Mesodermal cell (in vitro differentiated cells): Measurements from ENCODE around the gene NDUFA5.

Experiments
- H3K27ac ChIP-seq: 2 replicates; pipeline ENCODE4 v1.7.0; 2013; ENCODE audit warnings: mild to moderate bottlenecking, low read depth, low read length, moderate library complexity; ENCODE audit not compliant: severe bottlenecking
- H3K36me3 ChIP-seq: 2 replicates; pipeline ENCODE4 v1.7.1; 2013; ENCODE audit warnings: mild to moderate bottlenecking, low read length, moderate library complexity; ENCODE audit not compliant: control insufficient read depth, insufficient read depth
- H3K4me1 ChIP-seq: one replicate; pipeline ENCODE4 v1.7.1; 2013; ENCODE audit warnings: mild to moderate bottlenecking, low read length; ENCODE audit not compliant: insufficient read depth, control insufficient read depth, poor library complexity, severe bottlenecking
- H3K4me3 ChIP-seq: 2 replicates; pipeline ENCODE4 v1.7.0; 2013; ENCODE audit warnings: low read length, control low read depth, mild to moderate bottlenecking; ENCODE audit not compliant: insufficient read depth, poor library complexity, severe bottlenecking; ENCODE audit errors: extremely low read depth
- H3K9me3 ChIP-seq: 2 replicates; pipeline ENCODE4 v1.7.1; 2013; ENCODE audit warnings: mild to moderate bottlenecking, low read length, moderate library complexity; ENCODE audit not compliant: control insufficient read depth
- WGBS, 2 experiments: methylation state at CpG; one replicate each; pipeline ENCODE4 v1.1.5; 2013; ENCODE audit warnings: missing lambda C conversion rate in 2 of 2; ENCODE audit not compliant: insufficient coverage in 2 of 2; 5-methylcytosine and 5-hydroxymethylcytosine counted together

NDUFA5 gene

DNA sequence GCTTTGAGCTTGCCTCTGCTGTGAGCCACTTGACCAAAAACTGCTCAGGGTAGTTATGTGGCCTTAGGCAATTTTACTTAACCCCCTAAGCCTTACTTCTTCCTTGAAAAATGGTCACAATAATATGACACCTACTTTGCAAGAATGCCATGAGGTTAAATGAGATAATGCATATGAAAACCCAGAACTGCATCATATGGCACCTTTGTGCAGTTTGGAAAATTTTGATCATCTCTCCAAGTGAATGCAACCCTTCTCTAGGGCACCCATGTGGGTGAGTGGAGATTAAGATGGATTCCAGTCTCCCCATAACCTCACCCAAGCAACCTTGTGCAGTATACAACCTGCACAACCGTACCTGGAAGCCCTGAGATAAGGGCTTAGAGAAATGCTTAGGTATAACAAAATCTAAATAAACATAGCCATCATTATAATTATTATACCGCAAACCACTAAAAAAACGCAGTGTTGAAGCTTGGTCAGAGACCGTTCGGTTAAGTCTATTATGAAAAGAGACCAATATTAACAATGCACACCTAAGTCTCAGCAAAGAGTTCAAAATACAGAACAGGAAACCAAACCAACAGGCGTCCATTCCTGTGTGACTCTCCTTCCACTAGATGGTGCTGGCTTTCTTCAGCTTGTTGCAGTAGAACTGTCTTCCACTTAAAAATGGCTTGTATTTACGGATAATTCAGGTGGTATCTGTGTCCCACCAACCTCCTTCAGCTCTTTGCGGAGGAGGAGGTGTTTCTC lies 23.0 kb upstream of the NDUFA5 start:
- no peak overlapping the region for H3K27ac ChIP-seq
- H3K36me3 ChIP-seq: no peaks in the 10 kb centered on the region
- 14 to 40% methylated on average over 1 of the region's 8 CpGs for WGBS, 2 experiments
- H3K4me3 ChIP-seq: no peak overlapping the region
- no peaks in the 10 kb centered on the region for H3K9me3 ChIP-seq
- H3K4me1 ChIP-seq: no peaks in the 10 kb centered on the region

DNA sequence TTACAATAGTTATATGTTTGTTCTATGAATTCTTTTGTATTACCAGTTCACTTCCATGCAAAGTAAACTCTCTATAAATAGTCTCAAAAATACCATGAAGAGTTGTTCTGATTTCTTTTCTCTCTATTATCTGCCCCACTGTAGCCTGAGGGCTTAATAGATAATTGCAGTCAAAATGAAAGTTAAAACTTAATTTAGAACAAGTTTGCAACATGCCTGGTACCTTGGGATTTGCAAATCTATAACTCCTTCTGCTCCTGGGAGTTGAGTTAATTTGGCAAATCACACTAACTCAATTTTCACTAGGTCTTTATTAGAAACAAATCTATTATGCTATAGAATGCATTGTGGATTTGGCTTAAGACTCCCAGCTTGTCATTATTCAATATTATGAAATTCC lies 21.8 kb upstream of the NDUFA5 start:
- Histone ChIP-seq H3K27ac (no peak overlapping the region), H3K4me1 (no peaks in the 10 kb centered on the region), H3K9me3 (no peaks in the 10 kb centered on the region), H3K36me3 (no peaks in the 10 kb centered on the region), H3K4me3 (no peak overlapping the region)

- H3K36me3 ChIP-seq: no peaks in the 10 kb centered on the region
- 80% methylated on average over 1 of the region's 2 CpGs; no CpG with 5 or more reads in 1 of the 2 experiments for WGBS, 2 experiments
- H3K27ac ChIP-seq: no peak overlapping the region
- no peaks in the 10 kb centered on the region for H3K9me3 ChIP-seq
- no peaks in the 10 kb centered on the region for H3K4me1 ChIP-seq
- H3K4me3 ChIP-seq: no peak overlapping the region
Observed at GRCh38 chr7:123573896-123574467, 16.4 kb upstream of the NDUFA5 start.

- Histone ChIP-seq H3K4me3 (no peak overlapping the region), H3K36me3 (no peaks in the 10 kb centered on the region), H3K27ac (no peak overlapping the region), H3K9me3 (no peaks in the 10 kb centered on the region), H3K4me1 (no peaks in the 10 kb centered on the region)
- WGBS, 2 experiments: 31% methylated on average over 2 of the region's 3 CpGs; no CpG with 5 or more reads in 1 of the 2 experiments
Observed at GRCh38 chr7:123573341-123573740, 15.7 kb upstream of the NDUFA5 start.

DNA sequence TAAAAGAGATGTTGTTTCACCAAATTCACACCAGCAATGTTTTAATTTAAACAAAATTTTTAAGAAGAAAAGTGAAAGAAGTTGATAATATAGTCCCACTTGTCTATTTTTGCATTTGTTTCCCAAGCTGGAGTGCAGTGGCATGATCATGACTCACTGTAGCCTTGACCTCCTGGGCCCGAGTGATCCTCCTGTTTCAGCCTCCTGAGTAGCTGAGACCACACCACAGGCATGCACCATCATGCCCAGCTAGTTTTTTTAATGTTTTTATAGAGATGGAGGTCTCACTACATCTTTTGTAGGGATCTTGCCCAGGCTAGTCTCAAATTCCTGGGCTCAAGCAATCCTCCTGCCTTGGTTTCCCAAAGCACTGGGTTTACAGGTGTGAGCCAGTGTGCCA lies 14.1 kb upstream of the NDUFA5 start:
- Histone ChIP-seq H3K4me3 (no peak overlapping the region), H3K4me1 (no peaks in the 10 kb centered on the region), H3K36me3 (no peaks in the 10 kb centered on the region), H3K27ac (no peak overlapping the region), H3K9me3 (no peaks in the 10 kb centered on the region)
- WGBS, 2 experiments: 90 to 100% methylated on average over 1 of the region's 1 CpG

DNA sequence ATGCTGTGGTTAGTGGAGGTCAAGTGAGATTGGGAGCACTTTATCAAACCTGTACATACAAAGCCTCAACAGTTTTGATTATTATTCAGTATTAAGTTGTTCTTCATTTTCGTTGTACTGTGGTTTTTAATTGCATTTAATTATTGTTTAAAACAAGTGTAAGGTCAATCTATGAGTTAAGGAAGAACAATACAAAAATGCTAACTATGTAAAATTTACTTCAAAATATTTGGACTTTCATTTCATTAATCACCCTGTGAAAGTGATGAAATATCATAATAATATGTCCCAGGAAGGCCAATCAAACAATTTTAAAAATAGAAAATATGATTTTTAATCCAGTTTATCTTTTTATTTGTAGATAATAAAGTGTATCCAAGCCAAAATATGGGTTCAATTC lies 13.6 kb upstream of the NDUFA5 start:
- Histone ChIP-seq H3K27ac (no peak overlapping the region), H3K4me3 (no peak overlapping the region), H3K36me3 (no peaks in the 10 kb centered on the region), H3K9me3 (no peaks in the 10 kb centered on the region), H3K4me1 (no peaks in the 10 kb centered on the region)
- no CpG with 5 or more reads among the region's 1 CpG for WGBS, 2 experiments

DNA sequence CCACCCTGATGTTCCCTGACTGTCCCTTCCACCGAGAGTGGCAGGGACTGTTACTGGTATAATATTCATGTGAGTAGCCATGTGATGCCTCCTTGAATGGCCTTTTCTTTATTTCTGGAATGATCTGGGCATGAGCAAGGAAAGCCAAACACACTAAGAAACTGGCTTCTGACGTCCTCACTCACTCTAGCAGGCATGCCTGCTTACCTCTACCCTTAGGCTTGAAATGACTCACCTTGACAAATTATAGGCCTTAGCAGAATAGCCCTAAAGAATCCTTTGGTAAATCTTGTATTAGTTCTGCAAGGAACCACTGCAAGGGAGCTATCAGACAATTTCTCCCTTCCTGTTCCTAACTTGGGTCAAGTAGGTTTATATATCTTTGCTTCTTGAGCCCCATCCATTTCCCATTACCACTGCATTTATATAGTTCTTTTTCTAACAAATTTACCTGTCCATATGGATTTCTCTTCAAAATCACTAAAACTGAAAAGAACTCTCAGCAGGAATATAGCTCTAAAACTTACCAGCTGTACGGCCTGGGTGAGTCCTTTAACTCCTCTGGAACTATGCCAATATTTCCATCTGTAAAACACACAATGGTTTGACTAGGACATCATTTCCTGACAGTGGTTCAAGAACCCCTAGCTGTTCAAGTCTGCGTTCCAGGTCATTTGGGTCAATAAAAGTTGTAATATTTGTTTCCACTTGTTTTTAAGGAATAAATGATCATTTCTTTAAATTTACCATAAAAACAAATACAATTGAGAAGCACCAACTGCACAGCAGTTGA lies 13.0 kb upstream of the NDUFA5 start:
- Histone ChIP-seq H3K27ac (no peak overlapping the region), H3K9me3 (no peaks in the 10 kb centered on the region), H3K36me3 (no peaks in the 10 kb centered on the region), H3K4me1 (no peaks in the 10 kb centered on the region), H3K4me3 (no peak overlapping the region)
- 80 to 85% methylated on average over 2 of the region's 4 CpGs for WGBS, 2 experiments

GRCh38 chr7:123569352-123570010 lies 11.9 kb upstream of the NDUFA5 start:
- 100% methylated on average over 1 to 2 of the region's 2 CpGs for WGBS, 2 experiments
- Histone ChIP-seq H3K27ac (no peak overlapping the region), H3K4me3 (no peak overlapping the region), H3K36me3 (no peaks in the 10 kb centered on the region), H3K4me1 (no peaks in the 10 kb centered on the region), H3K9me3 (no peaks in the 10 kb centered on the region)

GRCh38 chr7:123562121-123562520 lies 4.5 kb upstream of the NDUFA5 start:
- no peak overlapping the region for H3K27ac ChIP-seq
- no peaks in the 10 kb centered on the region for H3K9me3 ChIP-seq
- no peaks in the 10 kb centered on the region for H3K36me3 ChIP-seq
- no peaks in the 10 kb centered on the region for H3K4me1 ChIP-seq
- no peak overlapping the region for H3K4me3 ChIP-seq

DNA sequence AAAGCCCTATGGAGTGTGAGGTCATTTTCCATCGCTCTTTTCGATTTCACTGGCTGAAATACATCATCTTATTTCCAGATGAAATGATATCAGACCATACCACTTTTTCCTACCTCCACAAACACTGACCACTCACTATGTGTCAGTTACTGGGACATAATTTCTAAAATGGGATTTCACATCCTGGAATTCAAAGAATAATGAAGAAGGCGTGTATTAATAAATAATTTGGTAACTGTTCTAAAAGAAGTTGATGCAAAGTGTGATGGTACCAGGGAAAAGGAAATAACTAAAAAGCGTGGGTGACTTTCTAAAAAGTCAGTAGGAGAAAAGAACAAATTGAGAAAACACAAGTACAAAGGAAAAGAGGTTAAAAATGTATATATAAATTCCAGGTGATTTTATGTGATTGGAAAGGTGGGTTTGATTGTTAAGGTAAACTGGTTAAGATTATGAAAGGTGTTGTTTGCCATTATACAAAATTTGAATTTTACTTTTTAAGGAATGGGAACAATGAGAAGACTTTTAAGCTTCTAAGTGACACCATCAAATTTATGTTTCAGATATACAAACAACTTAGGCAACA lies 764 bp upstream of the NDUFA5 start:
- 85 to 92% methylated on average over 4 of the region's 4 CpGs for WGBS, 2 experiments
- Histone ChIP-seq H3K4me3 (peak overlapping the region; percentile 83), H3K27ac (no peak overlapping the region), H3K4me1 (no peaks in the 10 kb centered on the region), H3K36me3 (peaks cover 18% of the 10 kb centered on the region), H3K9me3 (no peaks in the 10 kb centered on the region)
